ENCODE data around the gene CLEC18C.
"Not testable (repeated sequence)": the region's sequence is repeated elsewhere in the genome, so short reads cannot be mapped to it uniquely, and the experiment has no call there.

DNA sequence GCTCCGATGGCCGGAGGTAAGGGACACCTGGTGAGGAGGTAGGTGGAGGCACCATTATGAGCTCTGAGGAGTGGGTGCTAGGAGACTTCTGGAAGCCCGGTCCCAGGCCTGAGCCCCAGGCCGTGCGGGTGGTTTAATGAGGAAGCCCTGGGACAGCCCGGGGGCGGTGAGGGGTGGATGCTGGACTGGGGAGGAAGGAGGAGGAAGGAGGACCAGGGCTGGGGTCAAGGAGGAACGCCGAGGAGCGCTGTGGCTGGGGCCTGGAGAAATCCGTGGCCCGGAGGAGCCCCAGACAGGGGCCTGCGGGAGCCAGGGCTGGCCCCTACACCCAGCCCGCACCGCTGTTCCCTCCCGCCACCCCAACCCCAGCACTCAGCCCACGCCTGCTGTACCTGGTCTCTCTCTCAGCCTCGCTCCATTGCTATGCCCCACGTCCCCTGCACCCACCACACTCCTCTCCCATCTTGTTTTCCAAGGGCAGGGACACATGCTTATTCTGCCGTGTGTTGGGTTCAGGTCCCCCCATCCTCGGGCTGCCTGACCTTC, 873 bp downstream of the CLEC18C start:
- TF ChIP-seq POLR2A (IDR thresholded peaks at IDR 0.05; ENCODE audit: low read length); POLR2AphosphoS2 (conservative IDR thresholded peaks at IDR 0.05; ENCODE audit: low read length); MAZ (IDR thresholded peaks at IDR 0.05; ENCODE audit: borderline replicate concordance, low read depth, low read length); EP300 (IDR thresholded peaks at IDR 0.05): not testable (repeated sequence)
- TF ChIP-seq, protein P1, sequence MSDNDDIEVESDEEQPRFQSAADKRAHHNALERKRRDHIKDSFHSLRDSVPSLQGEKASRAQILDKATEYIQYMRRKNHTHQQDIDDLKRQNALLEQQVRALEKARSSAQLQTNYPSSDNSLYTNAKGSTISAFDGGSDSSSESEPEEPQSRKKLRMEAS (IDR thresholded peaks at IDR 0.05): not testable (repeated sequence)
- TF ChIP-seq, protein P2, sequence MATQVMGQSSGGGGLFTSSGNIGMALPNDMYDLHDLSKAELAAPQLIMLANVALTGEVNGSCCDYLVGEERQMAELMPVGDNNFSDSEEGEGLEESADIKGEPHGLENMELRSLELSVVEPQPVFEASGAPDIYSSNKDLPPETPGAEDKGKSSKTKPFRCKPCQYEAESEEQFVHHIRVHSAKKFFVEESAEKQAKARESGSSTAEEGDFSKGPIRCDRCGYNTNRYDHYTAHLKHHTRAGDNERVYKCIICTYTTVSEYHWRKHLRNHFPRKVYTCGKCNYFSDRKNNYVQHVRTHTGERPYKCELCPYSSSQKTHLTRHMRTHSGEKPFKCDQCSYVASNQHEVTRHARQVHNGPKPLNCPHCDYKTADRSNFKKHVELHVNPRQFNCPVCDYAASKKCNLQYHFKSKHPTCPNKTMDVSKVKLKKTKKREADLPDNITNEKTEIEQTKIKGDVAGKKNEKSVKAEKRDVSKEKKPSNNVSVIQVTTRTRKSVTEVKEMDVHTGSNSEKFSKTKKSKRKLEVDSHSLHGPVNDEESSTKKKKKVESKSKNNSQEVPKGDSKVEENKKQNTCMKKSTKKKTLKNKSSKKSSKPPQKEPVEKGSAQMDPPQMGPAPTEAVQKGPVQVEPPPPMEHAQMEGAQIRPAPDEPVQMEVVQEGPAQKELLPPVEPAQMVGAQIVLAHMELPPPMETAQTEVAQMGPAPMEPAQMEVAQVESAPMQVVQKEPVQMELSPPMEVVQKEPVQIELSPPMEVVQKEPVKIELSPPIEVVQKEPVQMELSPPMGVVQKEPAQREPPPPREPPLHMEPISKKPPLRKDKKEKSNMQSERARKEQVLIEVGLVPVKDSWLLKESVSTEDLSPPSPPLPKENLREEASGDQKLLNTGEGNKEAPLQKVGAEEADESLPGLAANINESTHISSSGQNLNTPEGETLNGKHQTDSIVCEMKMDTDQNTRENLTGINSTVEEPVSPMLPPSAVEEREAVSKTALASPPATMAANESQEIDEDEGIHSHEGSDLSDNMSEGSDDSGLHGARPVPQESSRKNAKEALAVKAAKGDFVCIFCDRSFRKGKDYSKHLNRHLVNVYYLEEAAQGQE (IDR thresholded peaks at IDR 0.05): not testable (repeated sequence)
- TF ChIP-seq, protein P3, sequence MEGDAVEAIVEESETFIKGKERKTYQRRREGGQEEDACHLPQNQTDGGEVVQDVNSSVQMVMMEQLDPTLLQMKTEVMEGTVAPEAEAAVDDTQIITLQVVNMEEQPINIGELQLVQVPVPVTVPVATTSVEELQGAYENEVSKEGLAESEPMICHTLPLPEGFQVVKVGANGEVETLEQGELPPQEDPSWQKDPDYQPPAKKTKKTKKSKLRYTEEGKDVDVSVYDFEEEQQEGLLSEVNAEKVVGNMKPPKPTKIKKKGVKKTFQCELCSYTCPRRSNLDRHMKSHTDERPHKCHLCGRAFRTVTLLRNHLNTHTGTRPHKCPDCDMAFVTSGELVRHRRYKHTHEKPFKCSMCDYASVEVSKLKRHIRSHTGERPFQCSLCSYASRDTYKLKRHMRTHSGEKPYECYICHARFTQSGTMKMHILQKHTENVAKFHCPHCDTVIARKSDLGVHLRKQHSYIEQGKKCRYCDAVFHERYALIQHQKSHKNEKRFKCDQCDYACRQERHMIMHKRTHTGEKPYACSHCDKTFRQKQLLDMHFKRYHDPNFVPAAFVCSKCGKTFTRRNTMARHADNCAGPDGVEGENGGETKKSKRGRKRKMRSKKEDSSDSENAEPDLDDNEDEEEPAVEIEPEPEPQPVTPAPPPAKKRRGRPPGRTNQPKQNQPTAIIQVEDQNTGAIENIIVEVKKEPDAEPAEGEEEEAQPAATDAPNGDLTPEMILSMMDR (IDR thresholded peaks at IDR 0.05): not testable (repeated sequence)
